Measurements from ENCODE around the gene GHRHR.

GRCh38 chr7:30971840-30972563 is 8.2 kb downstream of the GHRHR start:
- TF ChIP-seq EZH2 (IDR thresholded peaks at IDR 0.05; ENCODE audit: insufficient read depth, poor library complexity, severe bottlenecking): no peak
- no peak for TF ChIP-seq EZH2phosphoT487 (IDR thresholded peaks at IDR 0.05; ENCODE audit: insufficient read depth, low read depth)

All from GM23248 (cell line).